ENCODE results near the gene DDX21. TPM values are rescaled to one million over a fixed set of nuclear protein-coding genes. Genes with fewer than 3 reads are reported as not detected.

The DDX21 gene
- total and polyA plus RNA-seq, 2 of the 13 experiments (the other 11 are each of a cell fraction or from before 2014, with no cell fraction given), result 52.5 to 147 TPM

GRCh38 chr10:68982389-68982788, 26.4 kb downstream of the DDX21 start:
- 97% methylated on average over 11 of the region's 11 CpGs for WGBS (ENCODE audit: low lambda C conversion rate)
- no peaks in the 10 kb centered on the region; the same call in 1 of the 2 replicates for H4K20me1 ChIP-seq (ENCODE audit: insufficient read depth, low read length)
- H3K9ac ChIP-seq (ENCODE audit: insufficient read depth, low read depth, low read length), result no peak overlapping the region
- peaks cover 14 to 70% of the 10 kb centered on the region in 2 experiments for H3K36me3 ChIP-seq (replicated peaks in 1 of 2; ENCODE audit: control insufficient read depth in 1 of 2, insufficient read depth in 2 of 2, low read length in 2 of 2)
- ChIA-PET CTCF (ENCODE audit: low intra/inter-chr PET ratio, low total read pairs) (no interaction called here), POLR2A (no interaction called here)
- intact Hi-C loops (cut with micrococcal nuclease; ENCODE audit: unreplicated experiment) (no loop called here), in situ Hi-C loops (cut with HindIII; ENCODE audit: extremely low pct_ligation_motif_present, low pct_unique_long_range_greater_than_20kb) (no loop called here)
- BruUV-seq (replicated peaks), result no TSS peak
- H3K27me3 ChIP-seq (ENCODE audit: control insufficient read depth in 1 of 2, insufficient read depth in 2 of 2, low read length in 2 of 2), result no peaks in the 10 kb centered on the region
- H3K4me1 ChIP-seq (ENCODE audit: insufficient read depth, low read length), result no peaks in the 10 kb centered on the region
- no peak for DNase-seq (ENCODE audit: low spot score)
- H3K27ac ChIP-seq (ENCODE audit: extremely low read length, insufficient read depth, low read length), result no peak overlapping the region
- ATAC-seq, result no peak
- no peak overlapping the region for H3K4me3 ChIP-seq (replicated peaks in 1 of 3; ENCODE audit: insufficient read depth in 1 of 3, low read depth in 2 of 3, low read length in 3 of 3)
- no peak overlapping the region for H3K4me2 ChIP-seq (ENCODE audit: low read depth, low read length)
- H3K9me3 ChIP-seq (ENCODE audit: low read length), result no peaks in the 10 kb centered on the region
- TF ChIP-seq RFX1 (IDR thresholded peaks at IDR 0.05) (no peak), RBM22 (optimal IDR thresholded peaks at IDR 0.05; ENCODE audit: low read length) (peak; percentile 82), MXI1 (IDR thresholded peaks at IDR 0.05; ENCODE audit: borderline replicate concordance, low read depth, low read length) (no peak)
- no peak overlapping the region for H2AFZ ChIP-seq (ENCODE audit: low read length)
- no peaks in the 10 kb centered on the region for H3K79me2 ChIP-seq (ENCODE audit: insufficient read depth, low read length)
- FAIRE-seq, result no peak

GRCh38 chr10:68987611-68988010, 31.6 kb downstream of the DDX21 start:
- DNase-seq (ENCODE audit: low spot score) (no peak), FAIRE-seq (no peak), ATAC-seq (no peak)
- intact Hi-C loops (cut with micrococcal nuclease; ENCODE audit: unreplicated experiment), result loop anchor here (5.0 kb wide), 1 partner anchor 190 kb away; no protein-coding TSS in a partner anchor
- no TSS peak for BruUV-seq (replicated peaks)
- Histone ChIP-seq H3K4me1 (ENCODE audit: insufficient read depth, low read length) (peaks cover 32% of the 10 kb centered on the region), H3K4me2 (ENCODE audit: low read depth, low read length) (peak overlapping the region; percentile 87; the same call in 1 of the 2 replicates), H3K27ac (ENCODE audit: extremely low read length, insufficient read depth, low read length) (no peak overlapping the region), H3K4me3 (replicated peaks in 1 of 3; ENCODE audit: insufficient read depth in 1 of 3, low read depth in 2 of 3, low read length in 3 of 3) (no peak overlapping the region), H3K9me3 (ENCODE audit: low read length) (no peaks in the 10 kb centered on the region), H2AFZ (ENCODE audit: low read length) (no peak overlapping the region), H4K20me1 (ENCODE audit: insufficient read depth, low read length) (no peaks in the 10 kb centered on the region), H3K9ac (ENCODE audit: insufficient read depth, low read depth, low read length) (no peak overlapping the region), H3K79me2 (ENCODE audit: insufficient read depth, low read length) (peaks cover 26% of the 10 kb centered on the region), H3K27me3 (ENCODE audit: control insufficient read depth in 1 of 2, insufficient read depth in 2 of 2, low read length in 2 of 2) (no peaks in the 10 kb centered on the region; a peak in 1 of 5 replicates), H3K36me3 (replicated peaks in 1 of 2; ENCODE audit: control insufficient read depth in 1 of 2, insufficient read depth in 2 of 2, low read length in 2 of 2) (peaks cover 9 to 20% of the 10 kb centered on the region in 2 experiments)
- in situ Hi-C loops (cut with HindIII; ENCODE audit: extremely low pct_ligation_motif_present, low pct_unique_long_range_greater_than_20kb), result no loop called here
- TF ChIP-seq, protein P1, sequence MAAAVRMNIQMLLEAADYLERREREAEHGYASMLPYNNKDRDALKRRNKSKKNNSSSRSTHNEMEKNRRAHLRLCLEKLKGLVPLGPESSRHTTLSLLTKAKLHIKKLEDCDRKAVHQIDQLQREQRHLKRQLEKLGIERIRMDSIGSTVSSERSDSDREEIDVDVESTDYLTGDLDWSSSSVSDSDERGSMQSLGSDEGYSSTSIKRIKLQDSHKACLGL (CRISPR knock-in tag; IDR thresholded peaks at IDR 0.05), result no peak
- TF ChIP-seq ZNF44 (CRISPR knock-in tag; IDR thresholded peaks at IDR 0.05) (no peak), ZNF629 (CRISPR knock-in tag; conservative IDR thresholded peaks at IDR 0.05) (no peak), NKX3-1 (CRISPR knock-in tag; IDR thresholded peaks at IDR 0.05) (no peak)
- TF ChIP-seq, protein P2, sequence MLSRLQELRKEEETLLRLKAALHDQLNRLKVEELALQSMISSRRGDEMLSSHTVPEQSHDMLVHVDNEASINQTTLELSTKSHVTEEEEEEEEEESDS (CRISPR knock-in tag; IDR thresholded peaks at IDR 0.05; ENCODE audit: borderline replicate concordance), result no peak
- ChIA-PET POLR2A (interaction anchor here (1.7 kb wide), 1 partner anchor 31 kb away, joined by 3 read pairs; the partner anchor contains the start of gene DDX21), CTCF (ENCODE audit: low intra/inter-chr PET ratio, low total read pairs) (no interaction called here)
- WGBS (ENCODE audit: low lambda C conversion rate), result 89% methylated on average over 3 of the region's 3 CpGs

Measured in HepG2 (cell line).